H9 (cell line): ENCODE data around the gene CFAP73. TPM values are rescaled to one million over a fixed set of nuclear protein-coding genes. Genes with fewer than 3 reads are reported as not detected.

Experiments
- DNase-seq: peaks from one replicate; pipeline ENCODE4 v3.0.0-alpha.2; 2017
- H2AFZ ChIP-seq: one replicate; pipeline ENCODE4 v1.6.1; 2013; ENCODE audit warnings: mild to moderate bottlenecking, low read length, control low read depth, moderate library complexity
- H2AK5ac ChIP-seq: 2 replicates; pipeline ENCODE4 v1.6.1; 2013; ENCODE audit warnings: low read length, control low read depth, mixed read lengths; ENCODE audit not compliant: insufficient read length
- H2BK120ac ChIP-seq: one replicate; pipeline ENCODE4 v1.6.1; 2013; ENCODE audit warnings: low read depth, mild to moderate bottlenecking, low read length, control low read depth, inconsistent platforms; ENCODE audit not compliant: poor library complexity, severe bottlenecking
- H2BK12ac ChIP-seq: 2 replicates; pipeline ENCODE4 v1.6.1; 2013; ENCODE audit warnings: low read length, control low read depth, mixed read lengths, low read depth; ENCODE audit not compliant: insufficient read length
- H2BK15ac ChIP-seq: 2 replicates; pipeline ENCODE4 v1.6.1; 2013; ENCODE audit warnings: low read depth, low read length, control low read depth
- H2BK20ac ChIP-seq: one replicate; pipeline ENCODE4 v1.6.1; 2013; ENCODE audit warnings: low read depth, mild to moderate bottlenecking, low read length, control low read depth, inconsistent platforms; ENCODE audit not compliant: poor library complexity, severe bottlenecking
- H2BK5ac ChIP-seq: 2 replicates; pipeline ENCODE4 v1.6.1; 2013; ENCODE audit warnings: low read length, control low read depth, mixed read lengths; ENCODE audit not compliant: insufficient read length
- H3K14ac ChIP-seq: 2 replicates; pipeline ENCODE4 v1.6.1; 2013; ENCODE audit warnings: low read length, control low read depth; ENCODE audit not compliant: insufficient read depth
- H3K18ac ChIP-seq: 2 replicates; pipeline ENCODE4 v1.6.1; 2013; ENCODE audit warnings: low read depth, mild to moderate bottlenecking, mixed read lengths, low read length, control low read depth; ENCODE audit not compliant: insufficient read length
- H3K23ac ChIP-seq: 2 replicates; pipeline ENCODE4 v1.6.1; 2013; ENCODE audit warnings: low read length, control low read depth, mixed read lengths, low read depth; ENCODE audit not compliant: insufficient read length
- H3K23me2 ChIP-seq: 2 replicates; pipeline ENCODE4 v1.6.1; 2013; ENCODE audit warnings: low read depth, mild to moderate bottlenecking, mixed read lengths, low read length, control low read depth; ENCODE audit not compliant: insufficient read length, poor library complexity, severe bottlenecking
- H3K27ac ChIP-seq: 2 replicates; pipeline ENCODE4 v1.5.1; 2013; ENCODE audit warnings: low read length, control low read depth, mixed read lengths, low read depth; ENCODE audit not compliant: insufficient read length
- H3K27me3 ChIP-seq: 2 replicates; pipeline ENCODE4 v1.6.1; 2013; ENCODE audit warnings: low read length, control low read depth, inconsistent platforms; ENCODE audit not compliant: insufficient read depth
- H3K4ac ChIP-seq: 2 replicates; pipeline ENCODE4 v1.6.1; 2013; ENCODE audit warnings: low read depth, mild to moderate bottlenecking, control low read depth, inconsistent platforms, low read length, moderate library complexity
- H3K4me1 ChIP-seq: 2 replicates; pipeline ENCODE4 v1.6.1; 2013; ENCODE audit warnings: low read length, control low read depth, inconsistent platforms; ENCODE audit not compliant: insufficient read depth
- H3K4me2 ChIP-seq: 2 replicates; pipeline ENCODE4 v1.6.1; 2013; ENCODE audit warnings: low read length, control low read depth, mixed read lengths; ENCODE audit not compliant: insufficient read length, insufficient read depth
- H3K56ac ChIP-seq: 2 replicates; pipeline ENCODE4 v1.6.1; 2013; ENCODE audit warnings: low read depth, mild to moderate bottlenecking, mixed read lengths, low read length, control low read depth; ENCODE audit not compliant: insufficient read length
- H3K79me1 ChIP-seq: 2 replicates; pipeline ENCODE4 v1.6.1; 2013; ENCODE audit warnings: low read depth, mild to moderate bottlenecking, moderate library complexity, low read length, control low read depth, inconsistent platforms; ENCODE audit not compliant: insufficient read depth, poor library complexity, severe bottlenecking
- H3K79me2 ChIP-seq: 2 replicates; pipeline ENCODE4 v1.6.1; 2013; ENCODE audit warnings: low read length, control low read depth, inconsistent platforms; ENCODE audit not compliant: insufficient read depth
- H3K9ac ChIP-seq: 2 replicates; pipeline ENCODE4 v1.6.1; 2013; ENCODE audit warnings: low read length, control low read depth, mixed read lengths; ENCODE audit not compliant: insufficient read length; ENCODE audit errors: extremely low read depth
- H3K9me3 ChIP-seq: one replicate; pipeline ENCODE4 v1.6.1; 2013; ENCODE audit warnings: low read depth, low read length, inconsistent platforms; ENCODE audit not compliant: control insufficient read depth
- H3T11ph ChIP-seq: one replicate; pipeline ENCODE4 v1.6.1; 2013; ENCODE audit warnings: mild to moderate bottlenecking, low read length, control low read depth, inconsistent platforms
- H4K20me1 ChIP-seq: one replicate; pipeline ENCODE4 v1.6.1; 2013; ENCODE audit not compliant: control insufficient read depth, insufficient read length, insufficient read depth
- H4K5ac ChIP-seq: 2 replicates; pipeline ENCODE4 v1.6.1; 2013; ENCODE audit warnings: low read depth, mild to moderate bottlenecking, mixed read lengths, low read length, control low read depth; ENCODE audit not compliant: insufficient read length
- H4K8ac ChIP-seq: replicated peaks from 2 replicates; pipeline ENCODE4 v1.6.1; 2013; ENCODE audit warnings: low read length, control low read depth, mixed read lengths, low read depth; ENCODE audit not compliant: insufficient read length
- H4K91ac ChIP-seq: 2 replicates; pipeline ENCODE4 v1.6.1; 2013; ENCODE audit warnings: low read depth, mild to moderate bottlenecking, moderate library complexity, mixed read lengths, low read length, control low read depth; ENCODE audit not compliant: insufficient read length
- H3K27ac Mint-ChIP-seq, 3 experiments: 2 replicates in 2 of 3; 3 replicates in 1 of 3; pipeline ENCODE4 v1.8.0; 2020 to 2021; ENCODE audit warnings: mixed read lengths in 3 of 3, mild to moderate bottlenecking in 1 of 3, moderate library complexity in 1 of 3
- H3K27me3 Mint-ChIP-seq: 2 replicates; pipeline ENCODE4 v1.8.0; 2021; ENCODE audit warnings: low read depth, mild to moderate bottlenecking, moderate library complexity, mixed read lengths
- H3K36me3 Mint-ChIP-seq, 3 experiments: 2 replicates in 2 of 3; 3 replicates in 1 of 3; pipeline ENCODE4 v1.8.0; 2020 to 2021; ENCODE audit warnings: low read depth in 3 of 3, mixed read lengths in 3 of 3; ENCODE audit not compliant: insufficient read depth in 1 of 3
- H3K4me1 Mint-ChIP-seq, 2 experiments: 2 replicates each; pipeline ENCODE4 v1.8.0; 2020; ENCODE audit warnings: mixed read lengths in 2 of 2
- H3K4me3 Mint-ChIP-seq, 2 experiments: 2 replicates in 1 of 2; 3 replicates in 1 of 2; pipeline ENCODE4 v1.8.0; 2020 to 2021; ENCODE audit warnings: mild to moderate bottlenecking in 2 of 2, mixed read lengths in 2 of 2, moderate library complexity in 1 of 2
- H3K9me3 Mint-ChIP-seq, 2 experiments: 2 replicates in 1 of 2; 3 replicates in 1 of 2; pipeline ENCODE4 v1.8.0; 2020; ENCODE audit warnings: mild to moderate bottlenecking in 2 of 2, mixed read lengths in 2 of 2, moderate library complexity in 1 of 2
- CTCF ChIP-seq: fragments of 200-600 bp; sonication (generic); conservative IDR thresholded peaks from 3 replicates; pipeline ENCODE4 v1.8.0; 2021; ENCODE audit warnings: antibody characterized with exemption, mild to moderate bottlenecking
- WGBS: extraction: QIAGEN DNeasy Blood & Tissue Kit; methylation state at CpG from one replicate; pipeline ENCODE4 v1.1.7; 2013; ENCODE audit warnings: missing lambda C conversion rate, low lambda C conversion rate, mixed read lengths; ENCODE audit not compliant: insufficient read length; ENCODE audit errors: extremely low coverage; 5-methylcytosine and 5-hydroxymethylcytosine counted together
- total RNA-seq: library from RNA; stranded (reverse); gene quantifications from 2 replicates; pipeline ENCODE4 v1.2.1, GENCODE V29; 2021

CFAP73 gene
- total RNA-seq, 1 experiment from 2014 or later, result not detected

GRCh38 chr12:113194971-113195391 is 45.5 kb downstream of the CFAP73 start:
- Histone ChIP-seq H3K9me3 (no peaks in the 10 kb centered on the region), H3K4me1 (no peaks in the 10 kb centered on the region), H3K27ac (no peak overlapping the region), H2AFZ (no peak overlapping the region), H4K91ac (no peak overlapping the region), H3K56ac (no peak overlapping the region), H3K14ac (no peak overlapping the region), H2AK5ac (no peak overlapping the region), H3K23ac (no peak overlapping the region), H3K18ac (no peak overlapping the region), H3K27me3 (no peaks in the 10 kb centered on the region), H2BK5ac (no peak overlapping the region), H2BK20ac (no peak overlapping the region), H3K4me2 (no peak overlapping the region), H3K23me2 (no peaks in the 10 kb centered on the region), H4K20me1 (no peaks in the 10 kb centered on the region), H4K5ac (no peak overlapping the region), H2BK120ac (no peak overlapping the region), H3K79me1 (no peaks in the 10 kb centered on the region), H2BK15ac (no peak overlapping the region), H2BK12ac (no peak overlapping the region), H4K8ac (no peak overlapping the region), H3K79me2 (no peaks in the 10 kb centered on the region), H3T11ph (no peak overlapping the region), H3K4ac (no peak overlapping the region), H3K9ac (no peak overlapping the region)
- H3K36me3 Mint-ChIP-seq, result peaks cover 10 to 31% (median 28%) of the 10 kb centered on the region in 3 experiments; a peak in 5 of 7 replicates
- H3K27ac Mint-ChIP-seq, result no peak overlapping the region; a peak in 1 of 7 replicates
- no peaks in the 10 kb centered on the region for H3K27me3 Mint-ChIP-seq
- WGBS, result no CpG with 5 or more reads among the region's 4 CpGs
- no peaks in the 10 kb centered on the region for H3K9me3 Mint-ChIP-seq
- peaks cover 12 to 15% of the 10 kb centered on the region in 2 experiments; a peak in 3 of 4 replicates for H3K4me1 Mint-ChIP-seq
- no peak overlapping the region for H3K4me3 Mint-ChIP-seq
- DNase-seq, result no peak
- TF ChIP-seq CTCF, result no peak
